Subcutaneous abdominal adipose tissue (tissue), 5 donors: ENCODE measurements around the gene COL6A1.

Experiments
- H3K27ac ChIP-seq: one replicate; pipeline ENCODE4 v1.7.0; 2013; ENCODE audit warnings: low read depth, mild to moderate bottlenecking, inconsistent platforms, low read length, moderate library complexity
- H3K27me3 ChIP-seq, 5 donors: one replicate each; pipeline ENCODE4 v1.7.0; 2013; ENCODE audit warnings: low read length in 5 of 5, inconsistent platforms in 1 of 5; ENCODE audit not compliant: control insufficient read depth in 5 of 5, insufficient read depth in 4 of 5
- H3K36me3 ChIP-seq, 5 donors: one replicate each; pipeline ENCODE4 v1.7.0; 2013; ENCODE audit warnings: low read length in 5 of 5; ENCODE audit not compliant: control insufficient read depth in 5 of 5, insufficient read depth in 5 of 5
- H3K4me1 ChIP-seq, 5 donors: one replicate each; pipeline ENCODE4 v1.7.0; 2013; ENCODE audit warnings: low read length in 5 of 5, mild to moderate bottlenecking in 3 of 5, moderate library complexity in 1 of 5; ENCODE audit not compliant: control insufficient read depth in 5 of 5, insufficient read depth in 5 of 5
- H3K4me3 ChIP-seq, 5 donors: one replicate each; pipeline ENCODE4 v1.7.0; 2013; ENCODE audit warnings: low read length in 5 of 5, low read depth in 1 of 5
- H3K9ac ChIP-seq, 5 donors: one replicate each; pipeline ENCODE4 v1.7.0; 2013; ENCODE audit warnings: low read length in 5 of 5, mild to moderate bottlenecking in 4 of 5, moderate library complexity in 3 of 5
- H3K9me3 ChIP-seq, 5 donors: one replicate each; pipeline ENCODE4 v1.7.0; 2013; ENCODE audit warnings: low read length in 5 of 5; ENCODE audit not compliant: control insufficient read depth in 5 of 5
- donor health status: healthy.
- donor health status: healthy.
- donor health status: healthy.
- donor health status: healthy.
- donor health status: healthy.

The COL6A1 gene

GRCh38 chr21:46017148-46017547 is 35.6 kb downstream of the COL6A1 start:
- peaks cover 3 to 11% (median 10%) of the 10 kb centered on the region in 5 donors for H3K4me1 ChIP-seq
- no peak overlapping the region for H3K27ac ChIP-seq
- no peak overlapping the region for H3K4me3 ChIP-seq
- no peaks in the 10 kb centered on the region for H3K9me3 ChIP-seq
- no peak overlapping the region for H3K9ac ChIP-seq
- no peaks in the 10 kb centered on the region for H3K36me3 ChIP-seq
- H3K27me3 ChIP-seq, result peaks cover 0 to 2% (median 0%) of the 10 kb centered on the region in 5 donors

DNA sequence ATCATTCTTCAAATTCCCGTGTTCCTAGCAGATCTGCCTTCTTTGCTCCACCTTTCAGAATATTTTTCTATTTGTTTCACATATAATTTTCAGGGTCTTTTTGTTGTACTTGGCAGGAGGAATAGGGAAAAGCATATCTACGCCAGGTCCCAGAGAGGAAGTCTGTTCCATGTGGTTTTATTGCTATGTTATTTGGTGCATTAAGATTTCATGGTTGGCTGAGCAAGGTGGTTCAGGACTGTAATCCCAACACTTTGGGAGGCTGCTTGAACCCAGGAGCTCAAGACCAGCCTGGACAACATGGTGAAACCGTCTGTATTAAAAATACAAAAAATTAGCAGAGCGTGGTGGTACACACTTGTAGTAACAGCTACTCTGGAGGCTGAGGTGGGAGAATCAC is 36.1 kb downstream of the COL6A1 start:
- Histone ChIP-seq H3K4me3 (no peak overlapping the region), H3K36me3 (no peaks in the 10 kb centered on the region), H3K9me3 (no peaks in the 10 kb centered on the region), H3K27me3 (peaks cover 0 to 2% (median 0%) of the 10 kb centered on the region in 5 donors), H3K27ac (no peak overlapping the region), H3K4me1 (peaks cover 3 to 13% (median 12%) of the 10 kb centered on the region in 5 donors), H3K9ac (no peak overlapping the region)

DNA sequence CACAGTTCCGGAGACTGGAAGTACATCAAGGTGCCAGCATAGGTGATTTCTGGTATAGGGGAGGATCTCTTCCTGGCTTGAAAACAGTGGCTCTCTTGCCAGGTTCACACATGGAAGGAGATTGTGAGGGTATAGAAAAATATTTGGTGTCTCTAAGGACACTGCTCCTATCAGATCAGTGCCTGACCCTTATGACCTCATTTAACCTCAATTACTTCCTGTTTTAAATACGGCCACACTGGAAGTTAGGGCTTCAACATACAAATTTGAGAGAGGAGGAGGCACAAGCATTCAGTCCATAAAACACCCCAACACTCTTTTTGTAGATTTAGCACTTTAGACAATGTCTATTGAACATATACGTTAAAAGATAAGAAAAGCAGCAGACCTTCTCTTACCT is 37.0 kb downstream of the COL6A1 start:
- H3K27me3 ChIP-seq, result peaks cover 0 to 2% (median 0%) of the 10 kb centered on the region in 5 donors
- H3K9me3 ChIP-seq, result no peaks in the 10 kb centered on the region
- no peak overlapping the region for H3K4me3 ChIP-seq
- H3K4me1 ChIP-seq, result peaks cover 3 to 15% (median 13%) of the 10 kb centered on the region in 5 donors
- H3K9ac ChIP-seq, result no peak overlapping the region
- no peaks in the 10 kb centered on the region for H3K36me3 ChIP-seq
- no peak overlapping the region for H3K27ac ChIP-seq

GRCh38 chr21:46020581-46020980 is 39.0 kb downstream of the COL6A1 start:
- Histone ChIP-seq H3K36me3 (no peaks in the 10 kb centered on the region), H3K27ac (no peak overlapping the region), H3K27me3 (peaks cover 0 to 2% (median 0%) of the 10 kb centered on the region in 5 donors)

DNA sequence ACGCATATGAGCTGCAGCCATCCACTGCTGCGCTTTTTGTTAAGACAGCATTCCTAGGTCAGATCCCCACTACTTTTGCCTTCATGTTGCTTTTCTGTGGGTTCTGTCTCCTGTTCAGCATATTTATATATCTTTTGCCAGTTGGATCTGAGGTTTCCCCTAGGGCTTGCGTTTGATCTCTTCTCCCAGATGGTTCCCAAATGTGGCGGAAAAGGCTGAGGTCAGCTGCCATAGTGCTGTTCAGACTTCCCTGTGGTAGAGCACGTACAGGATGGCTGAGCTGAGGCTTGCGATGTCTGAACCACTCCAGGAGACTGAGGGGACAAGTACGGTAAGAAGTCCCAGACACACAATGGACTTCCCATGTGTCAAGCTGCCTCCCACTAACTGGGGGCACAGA is 39.8 kb downstream of the COL6A1 start:
- Histone ChIP-seq H3K4me3 (peak overlapping the region in 2 of 5 donors; percentile 55 to 65), H3K4me1 (peaks cover 3 to 15% (median 13%) of the 10 kb centered on the region in 5 donors), H3K27ac (peak overlapping the region; percentile 15), H3K9me3 (no peaks in the 10 kb centered on the region), H3K9ac (peak overlapping the region in 1 of 5 donors; percentile 47), H3K27me3 (peaks cover 0 to 2% (median 0%) of the 10 kb centered on the region in 5 donors), H3K36me3 (no peaks in the 10 kb centered on the region)

More at GRCh38 chr21:46020581-46020980, 39.0 kb downstream of the COL6A1 start:
- H3K9ac ChIP-seq, result no peak overlapping the region
- H3K9me3 ChIP-seq, result no peaks in the 10 kb centered on the region
- peaks cover 3 to 15% (median 13%) of the 10 kb centered on the region in 5 donors for H3K4me1 ChIP-seq
- no peak overlapping the region for H3K4me3 ChIP-seq

- Histone ChIP-seq H3K4me3 (peak overlapping the region; percentile 52 to 72 (median 60)), H3K27ac (peak overlapping the region; percentile 15), H3K27me3 (peaks cover 0 to 2% (median 0%) of the 10 kb centered on the region in 5 donors), H3K9me3 (no peaks in the 10 kb centered on the region), H3K36me3 (no peaks in the 10 kb centered on the region), H3K9ac (peak overlapping the region in 2 of 5 donors; percentile 47 to 65), H3K4me1 (peaks cover 3 to 15% (median 13%) of the 10 kb centered on the region in 5 donors)
These were observed 40.5 kb downstream of the COL6A1 start for GRCh38 chr21:46021978-46022544.

GRCh38 chr21:46022551-46023525 is 41.3 kb downstream of the COL6A1 start:
- H3K4me3 ChIP-seq, result peak overlapping the region in 4 of 5 donors; percentile 52 to 72 (median 62)
- H3K4me1 ChIP-seq, result peaks cover 3 to 20% (median 13%) of the 10 kb centered on the region in 5 donors
- no peaks in the 10 kb centered on the region for H3K9me3 ChIP-seq
- H3K9ac ChIP-seq, result peak overlapping the region in 2 of 5 donors; percentile 47 to 65
- no peaks in the 10 kb centered on the region for H3K27me3 ChIP-seq
- peak overlapping the region; percentile 15 for H3K27ac ChIP-seq
- no peaks in the 10 kb centered on the region for H3K36me3 ChIP-seq

DNA sequence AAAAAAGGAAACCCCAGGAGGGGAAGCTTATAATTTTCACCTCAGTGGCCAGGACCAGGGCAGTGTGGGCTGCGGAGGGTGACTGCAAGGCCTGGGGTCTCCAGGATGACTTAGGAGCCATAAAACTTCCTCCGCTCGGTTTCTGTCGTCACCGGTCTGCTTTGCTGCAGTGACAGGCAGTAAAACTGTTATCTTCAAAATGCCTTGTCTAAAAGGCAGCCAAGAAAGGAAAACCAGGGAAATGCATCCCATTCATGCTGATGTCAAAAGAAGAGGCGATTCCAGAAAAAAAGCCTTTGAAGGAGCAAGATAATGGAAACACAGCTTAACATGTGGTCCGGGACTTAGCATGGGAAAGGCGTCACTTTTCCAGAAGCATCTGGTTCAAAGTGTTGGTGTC is 42.0 kb downstream of the COL6A1 start:
- Histone ChIP-seq H3K4me3 (no peak overlapping the region), H3K27ac (no peak overlapping the region), H3K9ac (no peak overlapping the region), H3K27me3 (no peaks in the 10 kb centered on the region), H3K36me3 (no peaks in the 10 kb centered on the region), H3K4me1 (peaks cover 3 to 27% (median 17%) of the 10 kb centered on the region in 5 donors), H3K9me3 (no peaks in the 10 kb centered on the region)

DNA sequence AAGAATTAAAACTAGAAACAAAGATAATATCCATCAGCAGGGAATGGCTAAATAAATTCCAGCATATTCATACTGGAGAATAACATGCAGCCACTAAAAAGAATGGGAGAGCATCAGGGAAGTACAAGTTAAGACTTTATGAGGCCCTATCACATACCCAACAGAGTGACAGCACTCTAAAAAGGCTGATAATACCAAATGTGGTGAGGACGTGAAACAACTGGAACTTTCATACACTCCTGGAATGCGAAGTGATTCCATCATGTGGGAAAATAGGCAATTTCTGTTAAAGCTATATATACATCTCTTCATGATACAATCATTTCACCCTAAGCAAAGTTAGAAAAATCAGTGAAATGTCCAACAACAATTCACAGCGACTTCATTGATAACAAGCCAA is 42.6 kb downstream of the COL6A1 start:
- Histone ChIP-seq H3K4me1 (peaks cover 3 to 29% (median 20%) of the 10 kb centered on the region in 5 donors), H3K9me3 (no peaks in the 10 kb centered on the region), H3K36me3 (no peaks in the 10 kb centered on the region), H3K27ac (no peak overlapping the region), H3K27me3 (no peaks in the 10 kb centered on the region), H3K4me3 (no peak overlapping the region), H3K9ac (no peak overlapping the region)
